ENCODE data around the gene KRTAP20-3. TPM values are rescaled to one million over a fixed set of nuclear protein-coding genes. Genes with fewer than 3 reads are reported as not detected.

Gene KRTAP20-3
- total and polyA plus RNA-seq, 2 experiments from 2014 or later: not detected

GRCh38 chr21:30646904-30647414 lies 4.3 kb downstream of the KRTAP20-3 start:
- Histone ChIP-seq H3K27ac (ENCODE audit: low read depth) (no peak overlapping the region), H3K4me1 (ENCODE audit: insufficient read depth) (no peaks in the 10 kb centered on the region), H3K79me2 (replicated peaks; ENCODE audit: insufficient read depth) (no peaks in the 10 kb centered on the region), H3K4me3 (no peak overlapping the region), H3K36me3 (ENCODE audit: insufficient read depth) (no peaks in the 10 kb centered on the region), H3K27me3 (ENCODE audit: insufficient read depth) (no peaks in the 10 kb centered on the region), H3K4me2 (no peak overlapping the region), H2AFZ (no peak overlapping the region), H3F3A (replicated peaks; ENCODE audit: low read depth) (no peaks in the 10 kb centered on the region), H4K20me1 (replicated peaks; ENCODE audit: insufficient read depth) (no peaks in the 10 kb centered on the region), H3K9me2 (ENCODE audit: insufficient read depth) (no peaks in the 10 kb centered on the region)
- Mint-ChIP-seq H3K36me3 (ENCODE audit: low read depth) (no peaks in the 10 kb centered on the region), H3K27ac (no peak overlapping the region), H3K27me3 (ENCODE audit: insufficient read depth, low read depth, poor library complexity) (no peaks in the 10 kb centered on the region), H3K9me3 (no peaks in the 10 kb centered on the region), H3K4me1 (no peaks in the 10 kb centered on the region), H3K4me3 (no peak overlapping the region)
- no peak for ATAC-seq
- TF ChIP-seq STAT1 (IDR thresholded peaks at IDR 0.05; ENCODE audit: unreplicated experiment) (no peak), ETS1 (IDR thresholded peaks at IDR 0.05) (no peak), JUNB (IDR thresholded peaks at IDR 0.05; ENCODE audit: unreplicated experiment) (no peak), EZH2 (IDR thresholded peaks at IDR 0.05; ENCODE audit: low read depth, unreplicated experiment) (no peak), CTCF (conservative IDR thresholded peaks at IDR 0.05; ENCODE audit: low read depth in 2 of 2) (no peak), ZNF331 (CRISPR knock-in tag; IDR thresholded peaks at IDR 0.05; ENCODE audit: low read depth) (no peak), CREB1 (CRISPR knock-in tag; IDR thresholded peaks at IDR 0.05; ENCODE audit: low read depth) (no peak), POLR2AphosphoS5 (IDR thresholded peaks at IDR 0.05; ENCODE audit: low read depth) (no peak), ZNF462 (CRISPR knock-in tag; IDR thresholded peaks at IDR 0.05) (no peak)
- no peak for DNase-seq (ENCODE audit: low spot score)

All from GM23338 (cell line).